Activated CD8-positive, alpha-beta memory T cell treated with anti-CD3 and anti-CD28 coated beads for 48 hours (primary cell): ENCODE measurements around the gene MED26.
"Not testable (repeated sequence)": the region's sequence is repeated elsewhere in the genome, so short reads cannot be mapped to it uniquely, and the experiment has no call there.

ENCODE experiments used
- DNase-seq, 3 experiments: peaks; one replicate each; pipeline ENCODE4 v3.0.0-alpha.2; 2020; ENCODE audit warnings: low read depth in 2 of 3, low spot score in 2 of 3

The MED26 gene

DNA sequence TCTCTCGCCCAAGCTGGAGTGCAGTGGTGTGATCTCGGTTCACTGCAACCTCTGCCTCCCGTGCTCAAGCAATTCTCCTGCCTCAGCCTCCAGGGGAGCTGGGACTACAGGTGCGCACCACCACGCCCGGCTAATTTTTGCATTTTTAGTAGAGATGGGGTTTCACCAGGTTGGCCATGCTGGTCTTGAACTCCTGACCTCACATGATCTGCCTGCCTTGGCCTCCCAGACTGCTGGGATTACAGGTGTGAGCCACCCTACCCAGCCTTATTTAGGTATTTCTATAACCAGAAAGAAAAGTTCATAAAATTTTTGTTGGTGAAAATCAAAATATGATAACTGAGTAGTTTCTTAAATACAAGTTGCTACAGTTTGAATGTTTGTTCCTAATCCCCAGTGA, 84.3 kb downstream of the MED26 start:
- not testable (repeated sequence) for DNase-seq

DNA sequence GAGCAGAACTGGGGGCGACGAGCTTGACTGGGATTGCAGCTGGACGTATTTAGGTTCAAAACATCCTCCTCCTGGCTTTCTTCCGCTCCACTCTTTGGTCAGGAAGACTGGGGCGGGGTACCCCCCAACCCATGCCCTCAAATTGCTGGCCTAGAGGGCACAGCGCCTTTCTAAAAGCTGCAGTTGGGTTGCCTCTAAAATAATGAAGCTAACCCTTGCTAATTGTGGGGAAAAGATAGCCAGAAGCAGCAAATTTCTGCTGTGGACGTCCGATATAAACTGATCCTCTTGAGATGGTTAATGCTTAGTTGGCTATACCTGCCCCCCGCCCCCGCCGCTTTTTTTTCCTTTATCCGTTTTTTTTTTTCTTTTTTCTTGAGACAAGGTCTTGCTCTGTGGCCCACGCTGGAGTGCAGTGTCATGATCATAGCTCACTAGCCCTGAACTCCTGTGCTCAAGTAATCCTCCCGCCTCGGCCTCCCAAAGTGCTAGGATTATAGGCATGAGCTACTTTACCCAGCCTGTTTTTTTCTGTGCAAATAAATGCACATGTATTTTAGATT, 85.0 kb downstream of the MED26 start:
- DNase-seq, result no peak

DNA sequence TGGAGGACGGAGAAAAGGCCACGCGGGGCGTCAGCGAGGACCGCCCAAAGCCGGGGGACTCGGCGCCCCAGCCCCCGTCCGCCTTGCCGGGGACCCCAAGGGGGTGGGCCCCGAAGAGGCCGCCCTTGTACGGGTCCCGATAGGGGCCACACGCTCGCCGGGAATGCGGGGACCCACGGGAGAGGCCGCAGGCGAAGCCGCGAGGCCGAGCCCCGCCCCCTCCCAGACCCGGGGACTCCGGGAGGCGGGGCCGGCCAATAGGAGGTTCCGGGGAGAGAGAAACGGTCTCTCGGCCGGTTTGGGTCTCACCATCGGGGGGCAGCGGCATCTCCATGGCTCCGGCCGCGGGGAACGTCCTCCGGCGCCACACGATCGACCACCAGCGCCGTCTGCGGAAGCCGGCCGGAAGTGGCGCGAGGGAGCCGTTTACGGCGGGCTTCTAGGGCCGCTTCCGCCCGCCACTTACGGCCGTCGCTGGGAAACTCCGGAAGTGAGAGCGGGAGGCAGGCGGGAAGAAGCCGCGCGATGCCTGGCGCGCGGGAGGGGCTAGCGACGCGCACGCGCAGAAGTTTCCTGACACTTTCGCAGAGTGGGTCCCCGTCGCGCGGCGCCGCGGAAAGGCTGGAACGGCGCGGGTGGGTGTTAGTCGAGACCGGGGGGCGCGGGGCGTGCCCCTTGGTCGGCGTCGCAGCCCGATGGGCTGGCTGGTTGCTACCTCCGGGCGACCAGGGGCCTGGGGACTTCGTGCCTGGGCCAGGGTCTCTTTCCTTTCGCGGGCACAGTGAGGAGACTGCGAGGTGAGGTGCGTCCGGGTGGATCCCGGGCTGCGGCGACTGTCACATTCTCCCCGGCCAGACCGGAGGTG, 85.7 kb downstream of the MED26 start, which contains the start of gene CHERP:
Gene CHERP (minus strand): TSS at position 393 of the 865 bp plus-strand sequence. CDS start 59 bp downstream, at position 334.
- DNase-seq, result peak; percentile 80 to 87 (median 83)

- no peak for DNase-seq
Observed at GRCh38 chr19:16541526-16542044, 86.4 kb downstream of the MED26 start.

DNA sequence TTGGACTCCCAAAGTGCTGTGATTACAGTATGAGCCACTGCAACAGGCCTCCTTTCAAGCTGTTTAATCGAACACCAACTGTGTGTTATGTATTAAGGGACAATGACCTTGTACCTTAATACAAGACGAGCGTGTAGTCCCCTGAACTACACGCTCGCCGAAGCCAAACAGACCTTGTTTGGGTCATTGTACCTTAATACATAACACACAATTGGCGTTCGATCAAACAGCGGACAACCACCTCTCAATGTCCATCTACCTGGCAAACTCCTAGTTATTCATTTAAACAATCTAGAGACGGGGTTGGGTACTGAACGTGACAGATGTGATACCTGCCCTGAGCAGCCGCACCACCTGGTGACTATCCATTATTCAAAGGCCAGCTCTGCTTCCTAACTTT, 87.1 kb downstream of the MED26 start:
- DNase-seq, result no peak

- no peak for DNase-seq
Observed at GRCh38 chr19:16537111-16537510, 90.9 kb downstream of the MED26 start.

DNA sequence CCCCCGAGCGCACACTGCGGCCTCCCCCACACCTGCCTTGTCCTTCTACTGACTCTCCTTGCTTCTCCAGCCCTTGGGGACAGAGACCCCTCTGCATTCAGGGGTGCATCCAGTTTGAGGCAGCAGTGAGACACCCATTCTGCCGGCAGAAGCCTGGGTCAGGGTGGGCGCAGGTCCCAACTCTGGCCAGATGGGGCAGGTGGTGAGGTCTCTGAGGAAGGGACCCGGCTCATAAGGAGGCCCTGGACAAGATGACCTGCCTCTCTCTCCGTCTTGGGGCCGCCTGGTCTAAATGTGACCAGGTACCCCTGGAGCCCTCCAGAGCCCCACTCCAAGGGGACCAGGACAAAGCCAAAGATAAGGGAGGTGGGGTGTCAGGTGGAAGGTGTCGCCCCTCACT, 91.9 kb downstream of the MED26 start:
- no peak for DNase-seq

- DNase-seq, result no peak
Observed at GRCh38 chr19:16535381-16535780, 92.6 kb downstream of the MED26 start.

GRCh38 chr19:16532440-16533234, 95.4 kb downstream of the MED26 start:
- DNase-seq, result no peak

GRCh38 chr19:16531380-16531669, 96.7 kb downstream of the MED26 start:
- DNase-seq, result no peak

DNA sequence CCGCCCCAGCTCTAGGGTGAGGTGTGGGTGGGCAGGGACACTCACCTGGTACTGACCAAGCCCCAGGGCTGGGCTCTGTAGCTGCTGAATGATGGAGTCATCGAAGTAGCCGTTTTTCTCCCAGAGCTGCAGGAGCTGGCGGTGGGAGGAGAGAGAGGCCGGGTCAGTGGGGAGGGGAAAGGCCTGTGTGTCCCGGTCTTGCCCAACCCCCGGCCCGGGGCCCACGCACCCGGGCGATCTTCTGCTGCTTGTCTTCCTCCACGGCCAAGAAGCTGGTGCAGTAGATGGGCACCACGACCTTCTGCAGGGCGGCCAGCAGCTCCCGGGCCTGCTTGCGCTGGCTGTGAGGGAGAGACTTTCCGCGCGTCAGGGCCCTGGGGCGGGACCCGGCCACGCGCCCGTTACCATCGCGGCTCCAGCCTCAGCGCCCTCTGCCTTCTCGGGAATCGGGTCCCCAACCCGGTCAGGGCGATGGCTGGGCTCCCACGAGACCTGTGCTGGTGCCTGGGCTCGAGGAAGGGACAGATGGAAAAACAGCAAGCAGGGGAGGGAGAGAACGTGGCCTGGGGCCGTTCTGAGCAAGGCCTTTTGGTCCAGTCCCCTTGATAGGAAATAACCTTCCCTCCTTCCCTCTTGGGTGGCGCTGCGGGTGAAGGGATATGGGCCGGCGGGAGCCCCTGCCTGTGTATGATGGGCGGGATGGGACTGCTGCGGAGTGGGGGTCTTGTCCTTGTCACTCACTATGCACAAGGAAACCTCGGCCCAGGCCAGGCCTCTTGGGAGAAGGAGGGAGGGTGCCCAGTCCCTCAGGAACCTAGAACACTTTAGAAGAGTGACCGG, 97.2 kb downstream of the MED26 start:
- DNase-seq, result no peak

DNA sequence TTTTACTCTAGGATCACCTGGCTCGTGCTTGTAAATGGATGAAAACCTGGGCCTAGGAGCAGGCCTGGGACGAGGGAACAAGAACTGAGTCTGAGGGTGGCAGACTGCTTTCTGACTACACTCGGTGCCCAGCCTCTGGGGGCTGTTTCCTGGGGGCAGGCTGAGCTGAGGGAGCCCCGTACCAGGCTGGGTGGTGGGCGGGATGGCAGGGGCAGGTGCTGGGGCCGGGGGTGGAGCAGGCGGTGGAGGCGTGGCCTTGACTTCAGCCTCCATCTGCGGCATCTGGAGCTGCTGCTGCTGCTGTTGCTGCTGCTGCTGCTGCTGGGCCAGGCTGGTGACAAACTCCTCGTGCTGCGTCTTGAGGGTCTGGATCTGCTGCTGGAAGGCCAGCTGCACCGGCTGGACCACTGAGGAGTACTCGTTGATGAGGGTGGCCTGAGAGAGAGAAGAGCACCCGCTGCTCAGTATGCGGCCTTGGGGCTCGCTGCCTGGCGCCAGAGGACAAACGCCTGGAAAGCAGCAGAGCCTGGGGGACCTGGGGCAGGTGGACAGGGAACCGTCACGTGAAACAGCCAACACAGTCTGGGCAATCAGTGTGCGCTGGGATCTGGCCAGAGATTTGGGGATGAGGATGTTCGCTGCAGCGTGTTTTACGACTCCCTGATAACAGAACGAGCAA, 98.4 kb downstream of the MED26 start:
- no peak for DNase-seq

- DNase-seq, result no peak
Observed at GRCh38 chr19:16527971-16528521, 100.0 kb downstream of the MED26 start.

GRCh38 chr19:16527334-16527935, 100.6 kb downstream of the MED26 start:
- DNase-seq, result no peak

GRCh38 chr19:16525751-16526481, 102.1 kb downstream of the MED26 start:
- no peak for DNase-seq

- DNase-seq, result no peak
Observed at GRCh38 chr19:16524991-16525734, 102.8 kb downstream of the MED26 start.
